ENCODE data around the gene RERE.

DNA sequence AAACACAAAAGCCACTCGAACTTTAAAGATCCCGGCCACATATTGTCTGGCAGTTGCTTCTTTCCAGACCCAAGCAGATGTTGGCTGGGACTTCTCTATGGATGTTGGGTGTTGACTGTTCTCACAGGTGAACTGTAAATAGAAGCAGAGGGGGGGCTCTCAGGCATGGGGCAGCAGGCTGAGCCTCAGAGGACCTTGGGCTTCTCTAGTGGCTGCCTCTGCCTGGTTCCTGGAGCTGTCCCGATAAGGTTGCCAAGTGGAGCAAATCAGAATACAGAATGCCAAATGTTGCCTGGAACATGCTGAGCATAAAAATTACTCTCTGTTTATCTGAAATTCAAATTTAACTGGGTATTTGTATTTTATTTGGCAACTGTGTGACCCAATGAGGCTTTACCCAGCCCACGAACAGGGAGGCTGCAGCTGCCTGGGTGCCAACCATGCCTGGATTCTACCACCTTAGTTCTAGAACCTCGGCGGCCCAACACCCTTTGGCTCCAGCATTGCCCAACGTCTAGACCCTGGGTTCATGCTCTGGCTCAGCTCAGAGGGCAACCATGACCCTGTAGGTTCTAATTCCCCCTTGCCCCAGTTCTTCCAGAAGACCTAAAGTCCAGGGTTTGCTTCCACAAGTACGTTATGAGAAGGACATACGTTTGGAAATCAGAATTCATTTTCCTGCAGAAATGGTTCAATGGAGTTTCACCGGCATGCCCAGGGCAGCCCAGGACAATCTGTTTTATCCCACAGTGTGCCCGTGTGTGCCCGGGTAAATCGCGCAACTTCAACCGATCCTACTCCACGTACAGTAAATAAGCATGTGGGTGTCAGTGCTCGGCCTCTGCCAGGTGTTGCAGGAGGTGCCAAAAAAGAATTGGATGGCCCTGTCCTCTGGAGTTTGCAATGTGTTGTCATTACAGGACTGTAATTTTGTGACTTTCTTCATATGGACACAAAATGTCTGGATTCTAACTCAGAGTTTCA lies 504.9 kb downstream of the RERE start:
- TF ChIP-seq, protein P1, sequence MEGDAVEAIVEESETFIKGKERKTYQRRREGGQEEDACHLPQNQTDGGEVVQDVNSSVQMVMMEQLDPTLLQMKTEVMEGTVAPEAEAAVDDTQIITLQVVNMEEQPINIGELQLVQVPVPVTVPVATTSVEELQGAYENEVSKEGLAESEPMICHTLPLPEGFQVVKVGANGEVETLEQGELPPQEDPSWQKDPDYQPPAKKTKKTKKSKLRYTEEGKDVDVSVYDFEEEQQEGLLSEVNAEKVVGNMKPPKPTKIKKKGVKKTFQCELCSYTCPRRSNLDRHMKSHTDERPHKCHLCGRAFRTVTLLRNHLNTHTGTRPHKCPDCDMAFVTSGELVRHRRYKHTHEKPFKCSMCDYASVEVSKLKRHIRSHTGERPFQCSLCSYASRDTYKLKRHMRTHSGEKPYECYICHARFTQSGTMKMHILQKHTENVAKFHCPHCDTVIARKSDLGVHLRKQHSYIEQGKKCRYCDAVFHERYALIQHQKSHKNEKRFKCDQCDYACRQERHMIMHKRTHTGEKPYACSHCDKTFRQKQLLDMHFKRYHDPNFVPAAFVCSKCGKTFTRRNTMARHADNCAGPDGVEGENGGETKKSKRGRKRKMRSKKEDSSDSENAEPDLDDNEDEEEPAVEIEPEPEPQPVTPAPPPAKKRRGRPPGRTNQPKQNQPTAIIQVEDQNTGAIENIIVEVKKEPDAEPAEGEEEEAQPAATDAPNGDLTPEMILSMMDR (IDR thresholded peaks at IDR 0.05) = no peak
- no peak for TF ChIP-seq POLR2A (IDR thresholded peaks at IDR 0.05)

Measured in adrenal gland (tissue), 5 donors.